ENCODE data around the gene ABTB2. TPM values are rescaled to one million over a fixed set of nuclear protein-coding genes. Genes with fewer than 3 reads are reported as not detected.

Gene ABTB2
- total and polyA plus RNA-seq, 9 of the 15 experiments (the other 6 are each of a cell fraction or from before 2014, with no cell fraction given) = 0.03 to 0.18 (median 0.12) TPM; not detected in 2

- Histone ChIP-seq H3K9ac (ENCODE audit: insufficient read depth in 1 of 2, low read depth in 2 of 2, low read length in 2 of 2) (no peak overlapping the region), H3K36me3 (ENCODE audit: control insufficient read depth, insufficient read depth, low read length) (no peaks in the 10 kb centered on the region), H3K9me1 (ENCODE audit: control insufficient read depth, insufficient read depth, low read length) (no peaks in the 10 kb centered on the region), H3K4me3 (no peak overlapping the region), H3K9me3 (replicated peaks; ENCODE audit: control insufficient read depth, insufficient read depth, low read depth, low read length) (no peaks in the 10 kb centered on the region), H4K20me1 (replicated peaks; ENCODE audit: control insufficient read depth, insufficient read depth, low read length) (0 out of 2 replicates have a peak, but pooled peaks cover 7% of the 10 kb centered on the region), H3K79me2 (ENCODE audit: control insufficient read depth, insufficient read depth, low read length) (no peaks in the 10 kb centered on the region; the same call in 2 of the 3 replicates), H3K27ac (ENCODE audit: extremely low read depth, low read depth, low read length) (no peak overlapping the region), H3K4me2 (ENCODE audit: insufficient read depth, low read length) (no peak overlapping the region), H2AFZ (ENCODE audit: low read depth, low read length) (no peak overlapping the region), H3K27me3 (ENCODE audit: control insufficient read depth in 2 of 2, insufficient read depth in 2 of 2, low read length in 2 of 2) (peaks cover 7 to 9% of the 10 kb centered on the region in 2 experiments), H3K4me1 (replicated peaks in 1 of 2; ENCODE audit: control insufficient read depth in 2 of 2, insufficient read depth in 2 of 2, low read length in 2 of 2) (peaks cover 0 to 5% of the 10 kb centered on the region in 2 experiments; a peak in 3 of 5 replicates)
- intact Hi-C loops (cut with micrococcal nuclease) = no loop called here
- BruUV-seq (replicated peaks) = no TSS peak
- in situ Hi-C loops (cut with MboI) = no loop called here
- FAIRE-seq (no peak), DNase-seq (ENCODE audit: extremely low read depth in 1 of 4, low spot score in 3 of 4) (no peak), ATAC-seq (no peak)
- 12% methylated on average over 5 of the region's 5 CpGs for WGBS (ENCODE audit: insufficient coverage, low coverage, missing lambda C conversion rate)
- ChIA-PET CTCF (ENCODE audit: low intra/inter-chr PET ratio) (no interaction called here), POLR2A (no interaction called here)
- TF ChIP-seq HNRNPK (IDR thresholded peaks at IDR 0.05; ENCODE audit: low read depth, low read length, poor library complexity, severe bottlenecking) (peak; percentile 43), ZNF121 (CRISPR knock-in tag; conservative IDR thresholded peaks at IDR 0.05) (no peak), SMARCC2 (IDR thresholded peaks at IDR 0.05; ENCODE audit: low read depth) (no peak)
Observed at GRCh38 chr11:34209809-34210208, 148.0 kb downstream of the ABTB2 start.

- Histone ChIP-seq H3K27ac (ENCODE audit: extremely low read depth, low read depth, low read length) (no peak overlapping the region), H3K9me1 (ENCODE audit: control insufficient read depth, insufficient read depth, low read length) (no peaks in the 10 kb centered on the region), H3K27me3 (ENCODE audit: control insufficient read depth in 2 of 2, insufficient read depth in 2 of 2, low read length in 2 of 2) (peaks cover 10 to 21% of the 10 kb centered on the region in 2 experiments), H4K20me1 (replicated peaks; ENCODE audit: control insufficient read depth, insufficient read depth, low read length) (0 out of 2 replicates have a peak, but pooled peaks cover 7% of the 10 kb centered on the region), H3K4me2 (ENCODE audit: insufficient read depth, low read length) (no peak overlapping the region), H3K4me1 (replicated peaks in 1 of 2; ENCODE audit: control insufficient read depth in 2 of 2, insufficient read depth in 2 of 2, low read length in 2 of 2) (peaks cover 0 to 9% of the 10 kb centered on the region in 2 experiments; a peak in 3 of 5 replicates), H2AFZ (ENCODE audit: low read depth, low read length) (no peak overlapping the region), H3K79me2 (ENCODE audit: control insufficient read depth, insufficient read depth, low read length) (no peaks in the 10 kb centered on the region; the same call in 2 of the 3 replicates), H3K4me3 (no peak overlapping the region), H3K36me3 (ENCODE audit: control insufficient read depth, insufficient read depth, low read length) (no peaks in the 10 kb centered on the region), H3K9ac (ENCODE audit: insufficient read depth in 1 of 2, low read depth in 2 of 2, low read length in 2 of 2) (no peak overlapping the region), H3K9me3 (replicated peaks; ENCODE audit: control insufficient read depth, insufficient read depth, low read depth, low read length) (no peaks in the 10 kb centered on the region)
- ChIA-PET CTCF (ENCODE audit: low intra/inter-chr PET ratio) (no interaction called here), POLR2A (no interaction called here)
- in situ Hi-C loops (cut with MboI) = no loop called here
- peak; percentile 83 for FAIRE-seq
- 10% methylated on average over 11 of the region's 11 CpGs for WGBS (ENCODE audit: insufficient coverage, low coverage, missing lambda C conversion rate)
- peak; percentile 82 for ATAC-seq
- no TSS peak for BruUV-seq (replicated peaks)
- intact Hi-C loops (cut with micrococcal nuclease) = no loop called here
- peak; percentile 38 to 67 (median 53) for DNase-seq (ENCODE audit: extremely low read depth in 1 of 4, low spot score in 3 of 4)
- peak; percentile 81 for TF ChIP-seq ARID1B (IDR thresholded peaks at IDR 0.05)
- no peak for TF ChIP-seq ZNF695 (CRISPR knock-in tag; IDR thresholded peaks at IDR 0.05)
- TF ChIP-seq POLR2B (IDR thresholded peaks at IDR 0.05; ENCODE audit: low read depth, partially characterized antibody) = no peak
- no peak for TF ChIP-seq ZBTB17 (CRISPR knock-in tag; IDR thresholded peaks at IDR 0.05)
- TF ChIP-seq ELK3 (CRISPR knock-in tag; IDR thresholded peaks at IDR 0.05) = no peak
- peak; percentile 62 for TF ChIP-seq CBFA2T3 (IDR thresholded peaks at IDR 0.05)
- TF ChIP-seq RBFOX2 (IDR thresholded peaks at IDR 0.05; ENCODE audit: low read depth, low read length) = no peak
- TF ChIP-seq CEBPG (CRISPR knock-in tag; IDR thresholded peaks at IDR 0.05) = peak; percentile 68
- TF ChIP-seq CEBPG (tag; conservative IDR thresholded peaks at IDR 0.05 in 1 of 2, IDR thresholded peaks at IDR 0.05 in 1 of 2) = peak; percentile 66 to 88
Observed at GRCh38 chr11:34208266-34209135, 149.3 kb downstream of the ABTB2 start.

All from K562 (cell line).